ENCODE data around the gene ACVRL1. TPM values are rescaled to one million over a fixed set of nuclear protein-coding genes. Genes with fewer than 3 reads are reported as not detected.

ACVRL1 gene
- total RNA-seq, 1 experiment from 2014 or later, result not detected

DNA sequence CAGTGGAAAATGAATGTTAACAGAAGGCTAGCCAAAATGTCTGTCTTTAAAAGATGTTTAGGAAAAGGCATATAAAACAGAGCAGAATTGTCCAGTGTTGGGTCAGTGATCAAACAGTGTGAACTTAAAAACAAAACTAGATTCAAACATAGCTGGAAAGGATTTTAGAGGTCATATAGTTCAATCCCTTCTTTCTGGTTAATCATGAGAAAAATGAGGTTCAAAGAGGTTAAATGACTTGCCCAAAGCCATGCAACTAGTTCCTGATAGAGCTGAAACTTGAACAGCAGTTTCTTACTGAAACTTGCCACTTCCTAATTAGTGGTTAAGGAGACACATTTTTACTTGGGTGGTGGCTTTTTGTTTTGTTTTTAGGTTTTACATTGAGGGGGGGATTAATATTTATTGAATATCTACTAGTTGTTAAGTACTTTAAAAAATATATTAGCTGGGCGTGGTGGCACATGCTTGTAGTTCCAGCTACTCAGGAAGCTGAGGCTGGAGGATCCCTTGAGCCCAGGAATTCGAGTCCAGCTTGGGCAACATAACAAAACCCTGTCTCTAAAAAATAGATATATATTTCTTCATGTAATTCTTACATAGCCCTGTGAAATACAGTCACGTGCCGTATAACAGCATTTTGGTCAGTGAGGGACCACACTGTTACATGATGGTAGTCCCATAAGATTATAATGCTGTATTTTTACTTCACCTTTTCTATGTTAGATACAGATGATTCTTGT, 64.5 kb downstream of the ACVRL1 start:
- no peak overlapping the region for H3K27ac ChIP-seq
- BruUV-seq (replicated peaks), result no TSS peak
- no peaks in the 10 kb centered on the region for H3K79me2 ChIP-seq (ENCODE audit: low read depth)
- no peak overlapping the region for H3K4me3 ChIP-seq
- H3K36me3 ChIP-seq (ENCODE audit: low read depth), result no peaks in the 10 kb centered on the region
- 0 out of 2 replicates have a peak, but pooled peaks cover 3% of the 10 kb centered on the region for H3K4me1 ChIP-seq (replicated peaks; ENCODE audit: insufficient read depth)
- H3F3A ChIP-seq (ENCODE audit: insufficient read depth, low read depth), result no peaks in the 10 kb centered on the region
- ChIA-PET CTCF (interaction anchor here (0.7 kb wide), 1 partner anchor 20 kb away, joined by 3 read pairs; the partner anchor contains the start of gene ACVR1B), POLR2A (ENCODE audit: unreplicated experiment) (interaction anchor here (0.9 kb wide), 1 partner anchor 10 kb away, joined by 6 read pairs; no protein-coding TSS in a partner anchor)
- H4K20me1 ChIP-seq (ENCODE audit: insufficient read depth), result peaks cover 22% of the 10 kb centered on the region
- H3K4me2 ChIP-seq, result no peak overlapping the region
- intact Hi-C loops (cut with micrococcal nuclease; ENCODE audit: unreplicated experiment), result no loop called here
- H3K9me2 ChIP-seq (ENCODE audit: insufficient read depth), result no peaks in the 10 kb centered on the region
- no peak for DNase-seq
- H3K27me3 ChIP-seq (ENCODE audit: insufficient read depth, low read depth), result no peaks in the 10 kb centered on the region
- no peaks in the 10 kb centered on the region for H3K9me3 ChIP-seq (ENCODE audit: insufficient read depth, low read depth)
- H2AFZ ChIP-seq, result no peak overlapping the region
- no peak for TF ChIP-seq EZH2 (IDR thresholded peaks at IDR 0.05; ENCODE audit: low read depth)
- TF ChIP-seq, protein P1, sequence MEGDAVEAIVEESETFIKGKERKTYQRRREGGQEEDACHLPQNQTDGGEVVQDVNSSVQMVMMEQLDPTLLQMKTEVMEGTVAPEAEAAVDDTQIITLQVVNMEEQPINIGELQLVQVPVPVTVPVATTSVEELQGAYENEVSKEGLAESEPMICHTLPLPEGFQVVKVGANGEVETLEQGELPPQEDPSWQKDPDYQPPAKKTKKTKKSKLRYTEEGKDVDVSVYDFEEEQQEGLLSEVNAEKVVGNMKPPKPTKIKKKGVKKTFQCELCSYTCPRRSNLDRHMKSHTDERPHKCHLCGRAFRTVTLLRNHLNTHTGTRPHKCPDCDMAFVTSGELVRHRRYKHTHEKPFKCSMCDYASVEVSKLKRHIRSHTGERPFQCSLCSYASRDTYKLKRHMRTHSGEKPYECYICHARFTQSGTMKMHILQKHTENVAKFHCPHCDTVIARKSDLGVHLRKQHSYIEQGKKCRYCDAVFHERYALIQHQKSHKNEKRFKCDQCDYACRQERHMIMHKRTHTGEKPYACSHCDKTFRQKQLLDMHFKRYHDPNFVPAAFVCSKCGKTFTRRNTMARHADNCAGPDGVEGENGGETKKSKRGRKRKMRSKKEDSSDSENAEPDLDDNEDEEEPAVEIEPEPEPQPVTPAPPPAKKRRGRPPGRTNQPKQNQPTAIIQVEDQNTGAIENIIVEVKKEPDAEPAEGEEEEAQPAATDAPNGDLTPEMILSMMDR (conservative IDR thresholded peaks at IDR 0.05), result no peak

- no peaks in the 10 kb centered on the region for H3K9me2 ChIP-seq (ENCODE audit: insufficient read depth)
- no peak overlapping the region for H3K27ac ChIP-seq
- ChIA-PET POLR2A (ENCODE audit: unreplicated experiment) (interaction anchor here (0.9 kb wide), 1 partner anchor 10 kb away, joined by 6 read pairs; no protein-coding TSS in a partner anchor), CTCF (interaction anchor here (0.7 kb wide), 1 partner anchor 21 kb away, joined by 3 read pairs; the partner anchor contains the start of gene ACVR1B)
- TF ChIP-seq, protein P1 (conservative IDR thresholded peaks at IDR 0.05), result no peak
- TF ChIP-seq EZH2 (IDR thresholded peaks at IDR 0.05; ENCODE audit: low read depth), result no peak
- intact Hi-C loops (cut with micrococcal nuclease; ENCODE audit: unreplicated experiment), result no loop called here
- no peak overlapping the region for H3K4me2 ChIP-seq
- no peaks in the 10 kb centered on the region for H3K9me3 ChIP-seq (ENCODE audit: insufficient read depth, low read depth)
- H2AFZ ChIP-seq, result no peak overlapping the region
- H4K20me1 ChIP-seq (ENCODE audit: insufficient read depth), result peaks cover 22% of the 10 kb centered on the region
- no peaks in the 10 kb centered on the region for H3K79me2 ChIP-seq (ENCODE audit: low read depth)
- no peaks in the 10 kb centered on the region for H3K27me3 ChIP-seq (ENCODE audit: insufficient read depth, low read depth)
- no peak for DNase-seq
- no peaks in the 10 kb centered on the region for H3F3A ChIP-seq (ENCODE audit: insufficient read depth, low read depth)
- H3K4me3 ChIP-seq, result no peak overlapping the region
- no TSS peak for BruUV-seq (replicated peaks)
- H3K4me1 ChIP-seq (replicated peaks; ENCODE audit: insufficient read depth), result 0 out of 2 replicates have a peak, but pooled peaks cover 3% of the 10 kb centered on the region
- H3K36me3 ChIP-seq (ENCODE audit: low read depth), result no peaks in the 10 kb centered on the region
These were observed 65.1 kb downstream of the ACVRL1 start for GRCh38 chr12:51972422-51972812.

DNA sequence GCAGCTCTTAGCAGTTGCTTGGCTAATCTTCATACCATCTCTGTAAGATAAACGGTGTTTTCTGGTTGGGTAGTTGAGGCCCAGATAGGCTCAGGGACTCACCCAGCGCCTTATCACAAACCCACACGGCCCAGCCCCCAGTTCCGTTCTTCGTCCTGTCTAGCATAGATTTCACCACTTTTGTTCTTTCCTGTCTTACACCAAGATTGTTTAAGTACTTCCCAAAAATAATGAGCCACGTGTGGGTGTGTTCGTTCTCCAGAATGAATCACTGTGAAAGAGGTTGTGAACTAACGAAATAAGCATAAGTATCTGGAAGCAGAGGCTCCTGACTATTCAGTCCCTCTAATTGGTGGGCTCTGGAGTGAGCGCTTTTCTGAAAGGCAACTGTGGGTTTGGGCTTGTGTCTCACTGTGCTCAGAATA, 65.6 kb downstream of the ACVRL1 start:
- H3K4me3 ChIP-seq, result no peak overlapping the region

More for the DNA sequence above, 65.6 kb downstream of the ACVRL1 start:
- Histone ChIP-seq H3K9me3 (ENCODE audit: insufficient read depth, low read depth) (no peaks in the 10 kb centered on the region), H3K4me2 (no peak overlapping the region), H2AFZ (no peak overlapping the region), H4K20me1 (ENCODE audit: insufficient read depth) (peaks cover 22% of the 10 kb centered on the region), H3K27me3 (ENCODE audit: insufficient read depth, low read depth) (no peaks in the 10 kb centered on the region), H3K4me1 (replicated peaks; ENCODE audit: insufficient read depth) (0 out of 2 replicates have a peak, but pooled peaks cover 3% of the 10 kb centered on the region), H3F3A (ENCODE audit: insufficient read depth, low read depth) (no peaks in the 10 kb centered on the region), H3K79me2 (ENCODE audit: low read depth) (no peaks in the 10 kb centered on the region), H3K27ac (no peak overlapping the region), H3K36me3 (ENCODE audit: low read depth) (no peaks in the 10 kb centered on the region), H3K9me2 (ENCODE audit: insufficient read depth) (no peaks in the 10 kb centered on the region)
- BruUV-seq (replicated peaks), result no TSS peak
- ChIA-PET POLR2A (ENCODE audit: unreplicated experiment) (interaction anchor here (0.7 kb wide), 1 partner anchor 446 kb away, joined by 4 read pairs; no protein-coding TSS in a partner anchor), CTCF (no interaction called here)
- TF ChIP-seq, protein P1 (conservative IDR thresholded peaks at IDR 0.05), result no peak
- TF ChIP-seq EZH2 (IDR thresholded peaks at IDR 0.05; ENCODE audit: low read depth), result no peak
- intact Hi-C loops (cut with micrococcal nuclease; ENCODE audit: unreplicated experiment), result no loop called here
- no peak for DNase-seq

Other genes with a start within 250 kb of the ACVRL1 start
- not detected in 2 replicates for gene FIGNL2, start 58.8 kb upstream of the ACVRL1 start, total RNA-seq (2021)
- not detected in 2 replicates for gene ANKRD33, start 19.4 kb upstream of the ACVRL1 start, total RNA-seq (2021)
- 13.4 and 15.4 TPM in 2 replicates for gene ACVR1B, start 44.2 kb downstream of the ACVRL1 start, total RNA-seq (2021)
- gene TAMALIN, start 99.4 kb downstream of the ACVRL1 start, total RNA-seq (2021), result 0.50 TPM in 1 of 2 replicates, not detected in the other
- gene NR4A1, start 143.9 kb downstream of the ACVRL1 start, total RNA-seq (2021), result 6.5 and 13.4 TPM in 2 replicates
- gene ATG101, start 162.5 kb downstream of the ACVRL1 start, total RNA-seq (2021), result 44.6 and 59.0 TPM in 2 replicates
- gene SMIM41, start 172.2 kb downstream of the ACVRL1 start, total RNA-seq (2021), result 0.28 TPM in 1 of 2 replicates, not detected in the other

Measured in PC-9 (cell line).